Loucy (cell line): ENCODE data around the gene DNLZ.

Experiments used
- H2AFZ ChIP-seq: fragments of 200-600 bp; sonication (generic); 2 replicates; pipeline ENCODE4 v1.6.0; 2016; ENCODE audit warnings: antibody characterized with exemption, mild to moderate bottlenecking, low read length, moderate library complexity
- H3F3A ChIP-seq: fragments of 200-600 bp; 2 replicates; pipeline ENCODE4 v1.6.0; 2016; ENCODE audit warnings: antibody characterized with exemption, low read depth, mild to moderate bottlenecking
- H3K27me3 ChIP-seq: fragments of 200-600 bp; sonication (generic); 2 replicates; pipeline ENCODE4 v1.6.1; 2014; ENCODE audit warnings: low read length, mild to moderate bottlenecking; ENCODE audit not compliant: insufficient read depth, poor library complexity, severe bottlenecking
- H3K36me3 ChIP-seq: fragments of 200-600 bp; sonication (generic); 2 replicates; pipeline ENCODE4 v1.6.1; 2016; ENCODE audit warnings: low read length; ENCODE audit not compliant: insufficient read depth
- H3K4me1 ChIP-seq: fragments of 200-600 bp; sonication (generic); 2 replicates; pipeline ENCODE4 v1.5.1; 2014; ENCODE audit warnings: low read length, mild to moderate bottlenecking; ENCODE audit not compliant: insufficient read depth, poor library complexity, severe bottlenecking
- H3K4me2 ChIP-seq: fragments of 200-600 bp; sonication (generic); 2 replicates; pipeline ENCODE4 v1.6.0; 2014; ENCODE audit warnings: antibody characterized with exemption, low read length, low read depth, mild to moderate bottlenecking; ENCODE audit not compliant: poor library complexity, severe bottlenecking
- H3K4me3 ChIP-seq: fragments of 200-600 bp; sonication (generic); 2 replicates; pipeline ENCODE4 v1.5.1; 2014; ENCODE audit warnings: low read length, mild to moderate bottlenecking, mixed read lengths; ENCODE audit not compliant: poor library complexity, severe bottlenecking
- H3K79me2 ChIP-seq: fragments of 200-600 bp; sonication (generic); 2 replicates; pipeline ENCODE4 v1.6.1; 2014; ENCODE audit warnings: low read length; ENCODE audit not compliant: insufficient read depth
- H3K9ac ChIP-seq: fragments of 200-600 bp; sonication (generic); 2 replicates; pipeline ENCODE4 v1.6.0; 2014; ENCODE audit warnings: mild to moderate bottlenecking, low read depth, low read length, moderate library complexity; ENCODE audit not compliant: poor library complexity, severe bottlenecking
- H3K9me2 ChIP-seq: fragments of 200-600 bp; sonication (generic); replicated peaks from 2 replicates; pipeline ENCODE4 v1.6.1; 2016; ENCODE audit warnings: low read depth, low read length, mixed read lengths
- H3K9me3 ChIP-seq: fragments of 200-600 bp; sonication (generic); 2 replicates; pipeline ENCODE4 v1.6.1; 2014; ENCODE audit warnings: mild to moderate bottlenecking, antibody characterized with exemption, low read length, low read depth; ENCODE audit not compliant: insufficient read depth
- H4K20me1 ChIP-seq: fragments of 200-600 bp; sonication (generic); 2 replicates; pipeline ENCODE4 v1.6.0; 2014; ENCODE audit warnings: antibody characterized with exemption, low read length, mild to moderate bottlenecking; ENCODE audit not compliant: insufficient read depth, poor library complexity, severe bottlenecking
- CTCF ChIP-seq: fragments of 200-600 bp; sonication (generic); conservative IDR thresholded peaks from 2 replicates; pipeline ENCODE4 v1.5.1; 2014; ENCODE audit warnings: mild to moderate bottlenecking, antibody characterized with exemption, low read length
- EZH2phosphoT487 ChIP-seq: fragments of 200-600 bp; IDR thresholded peaks from 2 replicates; pipeline ENCODE4 v1.6.1; 2018; ENCODE audit warnings: antibody characterized with exemption, mild to moderate bottlenecking, moderate library complexity, borderline replicate concordance

DNLZ gene

DNA sequence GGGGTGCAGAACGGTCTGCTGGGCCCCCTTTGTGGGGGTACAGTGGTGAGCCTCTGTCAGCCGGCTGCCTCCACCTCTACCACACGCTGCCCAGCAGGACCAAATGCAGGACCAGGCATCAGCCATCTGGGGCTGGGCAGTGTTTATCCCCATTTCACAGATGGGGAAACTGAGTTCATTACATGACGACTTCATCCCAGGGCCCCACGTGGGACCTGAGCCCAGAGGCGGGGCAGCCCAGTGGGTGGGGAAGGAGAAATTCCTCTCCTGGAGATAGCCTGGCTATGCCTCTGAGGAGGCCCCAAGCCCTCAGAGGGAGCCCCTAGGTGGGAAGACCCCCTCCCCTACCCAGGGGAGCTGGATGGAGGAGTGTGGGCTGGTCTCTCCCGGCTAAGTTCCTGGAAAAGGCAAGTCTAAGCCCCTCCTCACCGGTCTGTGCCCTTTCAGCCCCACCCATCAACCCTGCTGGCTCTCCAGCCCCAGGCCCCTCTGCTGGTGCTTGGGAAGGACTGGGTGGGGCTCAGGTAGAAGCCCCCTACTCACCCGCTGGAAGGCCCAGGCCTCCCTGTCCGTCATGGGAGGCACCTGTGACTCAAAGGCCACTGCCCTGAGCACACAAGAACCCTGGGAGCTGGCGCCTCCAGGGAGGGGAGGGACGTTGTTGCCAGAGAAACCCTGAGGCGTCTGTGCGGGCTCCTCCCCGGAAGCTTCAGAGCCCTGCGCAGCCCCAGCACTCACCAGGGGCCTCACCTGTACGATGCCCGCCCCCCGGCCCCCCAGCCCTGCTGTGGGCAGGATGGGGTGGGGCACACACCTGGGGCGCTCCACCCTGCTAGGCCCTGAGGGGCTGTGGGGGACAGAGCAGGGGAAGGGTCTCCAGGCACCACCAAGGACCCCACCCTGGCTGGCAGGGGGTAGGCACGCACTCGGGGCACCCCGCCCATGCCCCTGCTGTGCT is 52.2 kb downstream of the DNLZ start:
- Histone ChIP-seq H4K20me1 (no peaks in the 10 kb centered on the region), H3K27me3 (no peaks in the 10 kb centered on the region), H3K36me3 (no peaks in the 10 kb centered on the region), H3F3A (no peaks in the 10 kb centered on the region), H3K4me1 (peaks cover 14% of the 10 kb centered on the region), H3K9me3 (no peaks in the 10 kb centered on the region; the same call in 1 of the 2 replicates), H3K4me3 (no peak overlapping the region), H3K9me2 (no peaks in the 10 kb centered on the region), H3K9ac (no peak overlapping the region), H3K4me2 (no peak overlapping the region), H2AFZ (no peak overlapping the region), H3K79me2 (no peaks in the 10 kb centered on the region)
- TF ChIP-seq CTCF = no peak
- no peak for TF ChIP-seq EZH2phosphoT487

DNA sequence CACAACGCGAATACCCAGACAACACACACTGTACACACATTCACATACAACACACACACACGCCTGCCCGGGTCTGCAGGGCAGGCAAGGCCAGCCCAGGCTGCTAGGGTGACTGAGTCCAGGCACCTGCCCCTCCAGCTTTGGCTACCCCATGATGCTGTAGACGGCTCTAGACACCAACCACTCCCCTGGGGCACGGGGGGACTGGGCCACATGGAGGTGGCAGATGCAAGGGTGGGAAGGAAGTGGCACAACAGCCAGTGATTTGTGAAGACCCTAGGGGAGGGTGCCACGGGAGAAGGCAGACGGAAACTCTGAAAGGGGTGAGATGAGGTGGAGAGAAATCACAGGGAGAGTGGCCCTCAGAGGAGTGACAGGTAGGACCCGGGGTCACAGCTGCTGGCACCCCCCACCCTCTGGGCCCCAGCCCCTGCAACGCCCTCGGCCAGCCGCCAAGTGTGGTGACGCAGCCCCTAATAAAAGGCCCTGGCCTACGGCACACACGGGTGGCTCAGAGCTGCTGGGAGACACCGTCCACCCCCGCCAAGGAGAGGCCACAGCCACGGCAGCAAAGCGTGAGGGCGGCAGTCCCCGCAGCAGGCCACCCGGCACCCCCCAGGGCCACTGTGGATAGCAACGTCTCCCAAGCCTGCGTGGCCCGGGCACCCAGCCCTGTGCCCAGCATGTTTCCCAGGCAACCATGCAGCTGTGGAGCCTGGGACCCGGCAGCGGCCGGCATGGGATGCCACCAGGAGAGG is 53.1 kb downstream of the DNLZ start:
- Histone ChIP-seq H3K9me2 (no peaks in the 10 kb centered on the region), H3K4me3 (no peak overlapping the region), H3K4me2 (no peak overlapping the region), H4K20me1 (no peaks in the 10 kb centered on the region), H3K36me3 (no peaks in the 10 kb centered on the region), H3K9ac (no peak overlapping the region), H3K9me3 (no peaks in the 10 kb centered on the region; the same call in 1 of the 2 replicates), H3K79me2 (no peaks in the 10 kb centered on the region), H3K27me3 (no peaks in the 10 kb centered on the region), H3K4me1 (peaks cover 14% of the 10 kb centered on the region), H3F3A (no peaks in the 10 kb centered on the region), H2AFZ (no peak overlapping the region)
- TF ChIP-seq EZH2phosphoT487 (no peak), CTCF (no peak)

- H3K9me2 ChIP-seq = no peaks in the 10 kb centered on the region
- no peak overlapping the region for H3K4me3 ChIP-seq
- H3K4me2 ChIP-seq = no peak overlapping the region
- H3K9me3 ChIP-seq = no peaks in the 10 kb centered on the region
- H2AFZ ChIP-seq = no peak overlapping the region
- no peak overlapping the region for H3K9ac ChIP-seq
- H3F3A ChIP-seq = no peaks in the 10 kb centered on the region
- TF ChIP-seq EZH2phosphoT487 = no peak
- TF ChIP-seq CTCF = no peak
- H3K79me2 ChIP-seq = no peaks in the 10 kb centered on the region
- no peaks in the 10 kb centered on the region for H3K36me3 ChIP-seq
- H3K27me3 ChIP-seq = no peaks in the 10 kb centered on the region
- peaks cover 14% of the 10 kb centered on the region for H3K4me1 ChIP-seq
- H4K20me1 ChIP-seq = no peaks in the 10 kb centered on the region
Measured at GRCh38 chr9:136309806-136310220, 53.7 kb downstream of the DNLZ start.
